Hepatocyte (in vitro differentiated cells): ENCODE results near the gene CLASRP.

Experiments used
- EZH2 ChIP-seq: fragments of 200-600 bp; sonication (generic); IDR thresholded peaks from 2 replicates; pipeline ENCODE4 v1.6.1; 2016; ENCODE audit warnings: antibody characterized with exemption, mild to moderate bottlenecking, borderline replicate concordance
- EZH2phosphoT487 ChIP-seq: fragments of 200-600 bp; sonication (generic); IDR thresholded peaks from one replicate; pipeline ENCODE4 v1.6.1; 2018; ENCODE audit warnings: antibody characterized with exemption, mild to moderate bottlenecking, low read depth, moderate library complexity; ENCODE audit not compliant: unreplicated experiment, severe bottlenecking
- TF ChIP-seq, protein P1 (sequence below): fragments of 200-600 bp; sonication (generic); IDR thresholded peaks from 2 replicates; pipeline ENCODE4 v1.5.1; 2016; ENCODE audit warnings: antibody characterized with exemption, mild to moderate bottlenecking; ENCODE audit not compliant: poor library complexity

DNA sequence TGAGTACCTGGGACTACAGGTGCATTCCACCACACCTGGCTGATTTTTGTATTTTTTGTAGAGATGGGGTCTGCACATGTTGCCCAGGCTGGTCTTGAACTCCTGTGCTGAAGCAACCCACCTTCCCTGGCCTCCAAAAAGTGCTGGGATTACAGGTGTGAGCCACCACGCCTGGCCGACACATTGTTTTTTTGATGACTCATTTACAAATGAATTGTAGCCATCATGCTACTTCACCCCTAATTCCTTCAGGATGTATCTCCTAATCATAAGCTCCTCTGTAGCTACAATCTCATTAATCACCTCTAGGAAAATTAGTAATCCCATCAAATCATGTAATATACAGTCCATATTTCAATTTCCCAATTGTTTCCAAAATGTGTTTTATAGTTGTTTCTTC lies 19.7 kb upstream of the CLASRP start:
- TF ChIP-seq, protein P1, sequence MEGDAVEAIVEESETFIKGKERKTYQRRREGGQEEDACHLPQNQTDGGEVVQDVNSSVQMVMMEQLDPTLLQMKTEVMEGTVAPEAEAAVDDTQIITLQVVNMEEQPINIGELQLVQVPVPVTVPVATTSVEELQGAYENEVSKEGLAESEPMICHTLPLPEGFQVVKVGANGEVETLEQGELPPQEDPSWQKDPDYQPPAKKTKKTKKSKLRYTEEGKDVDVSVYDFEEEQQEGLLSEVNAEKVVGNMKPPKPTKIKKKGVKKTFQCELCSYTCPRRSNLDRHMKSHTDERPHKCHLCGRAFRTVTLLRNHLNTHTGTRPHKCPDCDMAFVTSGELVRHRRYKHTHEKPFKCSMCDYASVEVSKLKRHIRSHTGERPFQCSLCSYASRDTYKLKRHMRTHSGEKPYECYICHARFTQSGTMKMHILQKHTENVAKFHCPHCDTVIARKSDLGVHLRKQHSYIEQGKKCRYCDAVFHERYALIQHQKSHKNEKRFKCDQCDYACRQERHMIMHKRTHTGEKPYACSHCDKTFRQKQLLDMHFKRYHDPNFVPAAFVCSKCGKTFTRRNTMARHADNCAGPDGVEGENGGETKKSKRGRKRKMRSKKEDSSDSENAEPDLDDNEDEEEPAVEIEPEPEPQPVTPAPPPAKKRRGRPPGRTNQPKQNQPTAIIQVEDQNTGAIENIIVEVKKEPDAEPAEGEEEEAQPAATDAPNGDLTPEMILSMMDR, result no peak
- TF ChIP-seq EZH2, result no peak
- no peak for TF ChIP-seq EZH2phosphoT487
